GM21529 (cell line): ENCODE results near the gene PDE6C.
"Not testable (repeated sequence)": the region's sequence is repeated elsewhere in the genome, so short reads cannot be mapped to it uniquely, and the experiment has no call there.

Source experiments
- ATAC-seq: cut with Tn5 transposase; IDR thresholded peaks from one replicate; pipeline ENCODE4 v1.9.1; 2021; ENCODE audit not compliant: unreplicated experiment

PDE6C gene

GRCh38 chr10:93629647-93630305 lies 17.4 kb downstream of the PDE6C start:
- ATAC-seq, result no peak

GRCh38 chr10:93630625-93631557 lies 18.6 kb downstream of the PDE6C start:
- no peak for ATAC-seq

GRCh38 chr10:93639791-93640190 lies 27.5 kb downstream of the PDE6C start:
- ATAC-seq, result no peak

GRCh38 chr10:93652857-93653256 lies 40.5 kb downstream of the PDE6C start:
- no peak for ATAC-seq

- ATAC-seq, result no peak
Measured at GRCh38 chr10:93654201-93654600, 41.9 kb downstream of the PDE6C start.

GRCh38 chr10:93656155-93656554 lies 43.8 kb downstream of the PDE6C start:
- ATAC-seq, result no peak

GRCh38 chr10:93657757-93658156 lies 45.4 kb downstream of the PDE6C start:
- ATAC-seq, result no peak

- ATAC-seq, result no peak
Measured at GRCh38 chr10:93666030-93666429, 53.7 kb downstream of the PDE6C start.

GRCh38 chr10:93667795-93668194 lies 55.5 kb downstream of the PDE6C start:
- ATAC-seq, result no peak

GRCh38 chr10:93670372-93670771 lies 58.0 kb downstream of the PDE6C start:
- no peak for ATAC-seq

- no peak for ATAC-seq
Measured at GRCh38 chr10:93671042-93671441, 58.7 kb downstream of the PDE6C start.

- no peak for ATAC-seq
Measured at GRCh38 chr10:93672022-93672678, 59.8 kb downstream of the PDE6C start.

GRCh38 chr10:93672890-93673289 lies 60.6 kb downstream of the PDE6C start:
- no peak for ATAC-seq

GRCh38 chr10:93673791-93674190 lies 61.5 kb downstream of the PDE6C start:
- no peak for ATAC-seq

GRCh38 chr10:93678386-93678785 lies 66.0 kb downstream of the PDE6C start:
- no peak for ATAC-seq

- no peak for ATAC-seq
Measured at GRCh38 chr10:93678805-93679587, 66.7 kb downstream of the PDE6C start.

GRCh38 chr10:93680412-93681047 lies 68.2 kb downstream of the PDE6C start:
- no peak for ATAC-seq

GRCh38 chr10:93687737-93688136 lies 75.4 kb downstream of the PDE6C start:
- no peak for ATAC-seq

GRCh38 chr10:93695740-93696139 lies 83.4 kb downstream of the PDE6C start:
- no peak for ATAC-seq

GRCh38 chr10:93696582-93696981 lies 84.2 kb downstream of the PDE6C start:
- not testable (repeated sequence) for ATAC-seq
